Calu3 (cell line): Measurements from ENCODE around the gene GJA10. TPM values are rescaled to one million over a fixed set of nuclear protein-coding genes. Genes with fewer than 3 reads are reported as not detected.
"Not testable (repeated sequence)": the region's sequence is repeated elsewhere in the genome, so short reads cannot be mapped to it uniquely, and the experiment has no call there.

ENCODE experiments used
- BruUV-seq: library from RNA; stranded (reverse); fragments of 400-500 nt; replicated peaks from 2 replicates; lab custom pipeline; 2021; lab: Mats Ljungman, UMichigan
- CTCF ChIA-PET: fragments of 300-600 bp; sonication (Branson Sonifier 250); formaldehyde crosslinking; loops from one replicate; lab custom pipeline; 2022; ENCODE audit warnings: antibody characterized with exemption; lab: Charles Lee
- DNase-seq: peaks from one replicate; pipeline ENCODE4 v3.0.0; 2022
- H3K27ac Mint-ChIP-seq: one replicate; pipeline ENCODE4 v1.8.0; 2022; ENCODE audit warnings: mixed read lengths; ENCODE audit not compliant: unreplicated experiment
- H3K27me3 Mint-ChIP-seq: one replicate; pipeline ENCODE4 v1.8.0; 2022; ENCODE audit warnings: mixed read lengths; ENCODE audit not compliant: unreplicated experiment
- H3K36me3 Mint-ChIP-seq: one replicate; pipeline ENCODE4 v1.8.0; 2022; ENCODE audit warnings: mild to moderate bottlenecking, moderate library complexity, mixed read lengths; ENCODE audit not compliant: insufficient read depth, unreplicated experiment
- H3K4me1 Mint-ChIP-seq: one replicate; pipeline ENCODE4 v1.8.0; 2022; ENCODE audit warnings: mild to moderate bottlenecking, low read depth, mixed read lengths; ENCODE audit not compliant: unreplicated experiment
- H3K4me3 Mint-ChIP-seq: one replicate; pipeline ENCODE4 v1.8.0; 2022; ENCODE audit warnings: mild to moderate bottlenecking, low read depth, moderate library complexity, mixed read lengths; ENCODE audit not compliant: unreplicated experiment
- H3K9me3 Mint-ChIP-seq: one replicate; pipeline ENCODE4 v1.8.0; 2022; ENCODE audit warnings: low read depth, mixed read lengths; ENCODE audit not compliant: unreplicated experiment
- CTCF ChIP-seq: fragments of 200-600 bp; IDR thresholded peaks from one replicate; pipeline ENCODE4 v1.8.0; 2022; ENCODE audit warnings: antibody characterized with exemption; ENCODE audit not compliant: unreplicated experiment
- intact Hi-C: fragments of 100-400 bp; cut with micrococcal nuclease; formaldehyde crosslinking; loops from one replicate; pipeline ENCODE4 v1.10.0; 2022; ENCODE audit not compliant: unreplicated experiment
- total RNA-seq: library from RNA; stranded (reverse); gene quantifications from 2 replicates; pipeline ENCODE4 v1.2.3, GENCODE V29; 2022

The GJA10 gene
- total RNA-seq, 1 experiment from 2014 or later, result not detected

- DNase-seq, result no peak
- CTCF ChIA-PET, result interaction anchor here (1.8 kb wide), 1 partner anchor 15 kb away, joined by 4 read pairs; no protein-coding TSS in a partner anchor
- no TSS peak for BruUV-seq
- H3K36me3 Mint-ChIP-seq, result no peaks in the 10 kb centered on the region
- no peaks in the 10 kb centered on the region for H3K9me3 Mint-ChIP-seq
- peaks cover 36% of the 10 kb centered on the region for H3K27me3 Mint-ChIP-seq
- H3K4me3 Mint-ChIP-seq, result no peak overlapping the region
- TF ChIP-seq CTCF, result no peak
- H3K27ac Mint-ChIP-seq, result no peak overlapping the region
- intact Hi-C loops, result no loop called here
- H3K4me1 Mint-ChIP-seq, result peaks cover 11% of the 10 kb centered on the region
These were observed 5.4 kb upstream of the GJA10 start for GRCh38 chr6:89888871-89889270.

- intact Hi-C loops, BruUV-seq: not testable (repeated sequence)
- H3K27me3 Mint-ChIP-seq, result peaks cover 57% of the 10 kb centered on the region
These were observed 3.3 kb upstream of the GJA10 start for GRCh38 chr6:89890845-89891528.

GRCh38 chr6:89892577-89892976 is 1.7 kb upstream of the GJA10 start:
- intact Hi-C loops, H3K36me3 Mint-ChIP-seq, H3K4me3 Mint-ChIP-seq, BruUV-seq, H3K9me3 Mint-ChIP-seq, CTCF ChIA-PET, DNase-seq, H3K27ac Mint-ChIP-seq: not testable (repeated sequence)
- H3K27me3 Mint-ChIP-seq, result peaks cover 67% of the 10 kb centered on the region
- peaks cover 11% of the 10 kb centered on the region for H3K4me1 Mint-ChIP-seq

More at GRCh38 chr6:89890845-89891528, 3.3 kb upstream of the GJA10 start:
- H3K4me3 Mint-ChIP-seq, H3K36me3 Mint-ChIP-seq, H3K27ac Mint-ChIP-seq, H3K9me3 Mint-ChIP-seq, CTCF ChIA-PET, DNase-seq: not testable (repeated sequence)
- H3K4me1 Mint-ChIP-seq, result peaks cover 11% of the 10 kb centered on the region

- H3K4me3 Mint-ChIP-seq, result no peak overlapping the region
- peaks cover 11% of the 10 kb centered on the region for H3K4me1 Mint-ChIP-seq
- no peak for TF ChIP-seq CTCF
- no peaks in the 10 kb centered on the region for H3K9me3 Mint-ChIP-seq
- no peak overlapping the region for H3K27ac Mint-ChIP-seq
- BruUV-seq, result no TSS peak
- intact Hi-C loops, result no loop called here
- peaks cover 59% of the 10 kb centered on the region for H3K27me3 Mint-ChIP-seq
- H3K36me3 Mint-ChIP-seq, result no peaks in the 10 kb centered on the region
- CTCF ChIA-PET, result no interaction called here
- DNase-seq, result peak; percentile 53
These were observed 1.1 kb downstream of the GJA10 start for GRCh38 chr6:89895276-89895874.

- H3K36me3 Mint-ChIP-seq, CTCF ChIA-PET, H3K27ac Mint-ChIP-seq: not testable (repeated sequence)
These were observed 16.0 kb downstream of the GJA10 start for GRCh38 chr6:89910001-89910901.

More at GRCh38 chr6:89910001-89910901, 16.0 kb downstream of the GJA10 start:
- H3K27me3 Mint-ChIP-seq, DNase-seq, H3K4me1 Mint-ChIP-seq, BruUV-seq, H3K9me3 Mint-ChIP-seq, H3K4me3 Mint-ChIP-seq, intact Hi-C loops: not testable (repeated sequence)
